ENCODE measurements around the gene SLC4A5. TPM values are rescaled to one million over a fixed set of nuclear protein-coding genes. Genes with fewer than 3 reads are reported as not detected.
"Not testable (repeated sequence)": the region's sequence is repeated elsewhere in the genome, so short reads cannot be mapped to it uniquely, and the experiment has no call there.

SLC4A5 gene
- total RNA-seq, 1 donor from 2014 or later = 2.6 TPM

GRCh38 chr2:74246496-74247195 lies 96.6 kb downstream of the SLC4A5 start:
- H3K36me3 ChIP-seq (ENCODE audit: control insufficient read depth in 3 of 3, insufficient read depth in 3 of 3, low read length in 3 of 3) = peaks cover 0 to 3% (median 2%) of the 10 kb centered on the region in 3 donors
- no peaks in the 10 kb centered on the region for H3K9me3 ChIP-seq (ENCODE audit: control insufficient read depth in 3 of 3, low read length in 3 of 3)
- H3K27me3 ChIP-seq (ENCODE audit: control insufficient read depth in 3 of 3, insufficient read depth in 3 of 3, low read length in 3 of 3) = no peaks in the 10 kb centered on the region
- no peak overlapping the region for H3K9ac ChIP-seq (ENCODE audit: low read depth in 1 of 3, low read length in 3 of 3)
- peaks cover 6 to 9% (median 7%) of the 10 kb centered on the region in 3 donors for H3K4me1 ChIP-seq (ENCODE audit: control insufficient read depth in 3 of 3, insufficient read depth in 3 of 3, low read length in 3 of 3)
- H3K27ac ChIP-seq (ENCODE audit: low read depth, low read length) = no peak overlapping the region
- H3K4me3 ChIP-seq (ENCODE audit: low read length in 3 of 3) = no peak overlapping the region

GRCh38 chr2:74244286-74244685 lies 98.9 kb downstream of the SLC4A5 start:
- Histone ChIP-seq H3K4me1 (ENCODE audit: control insufficient read depth in 3 of 3, insufficient read depth in 3 of 3, low read length in 3 of 3) (peaks cover 6 to 9% (median 7%) of the 10 kb centered on the region in 3 donors), H3K9ac (ENCODE audit: low read depth in 1 of 3, low read length in 3 of 3) (no peak overlapping the region), H3K27me3 (ENCODE audit: control insufficient read depth in 3 of 3, insufficient read depth in 3 of 3, low read length in 3 of 3) (no peaks in the 10 kb centered on the region), H3K27ac (ENCODE audit: low read depth, low read length) (no peak overlapping the region), H3K9me3 (ENCODE audit: control insufficient read depth in 3 of 3, low read length in 3 of 3) (no peaks in the 10 kb centered on the region), H3K36me3 (ENCODE audit: control insufficient read depth in 3 of 3, insufficient read depth in 3 of 3, low read length in 3 of 3) (peaks cover 0 to 3% (median 0%) of the 10 kb centered on the region in 3 donors), H3K4me3 (ENCODE audit: low read length in 3 of 3) (no peak overlapping the region)

GRCh38 chr2:74242354-74243071 lies 100.7 kb downstream of the SLC4A5 start:
- no peak overlapping the region for H3K27ac ChIP-seq (ENCODE audit: low read depth, low read length)
- no peaks in the 10 kb centered on the region for H3K9me3 ChIP-seq (ENCODE audit: control insufficient read depth in 3 of 3, low read length in 3 of 3)
- no peak overlapping the region for H3K9ac ChIP-seq (ENCODE audit: low read depth in 1 of 3, low read length in 3 of 3)
- no peaks in the 10 kb centered on the region for H3K36me3 ChIP-seq (ENCODE audit: control insufficient read depth in 3 of 3, insufficient read depth in 3 of 3, low read length in 3 of 3)
- H3K27me3 ChIP-seq (ENCODE audit: control insufficient read depth in 3 of 3, insufficient read depth in 3 of 3, low read length in 3 of 3) = no peaks in the 10 kb centered on the region
- H3K4me3 ChIP-seq (ENCODE audit: low read length in 3 of 3) = no peak overlapping the region
- H3K4me1 ChIP-seq (ENCODE audit: control insufficient read depth in 3 of 3, insufficient read depth in 3 of 3, low read length in 3 of 3) = peaks cover 6 to 9% (median 7%) of the 10 kb centered on the region in 3 donors

GRCh38 chr2:74239346-74239745 lies 103.9 kb downstream of the SLC4A5 start:
- no peak overlapping the region for H3K9ac ChIP-seq (ENCODE audit: low read depth in 1 of 3, low read length in 3 of 3)
- no peaks in the 10 kb centered on the region for H3K27me3 ChIP-seq (ENCODE audit: control insufficient read depth in 3 of 3, insufficient read depth in 3 of 3, low read length in 3 of 3)
- H3K36me3 ChIP-seq (ENCODE audit: control insufficient read depth in 3 of 3, insufficient read depth in 3 of 3, low read length in 3 of 3) = peaks cover 0 to 5% (median 3%) of the 10 kb centered on the region in 3 donors
- H3K4me1 ChIP-seq (ENCODE audit: control insufficient read depth in 3 of 3, insufficient read depth in 3 of 3, low read length in 3 of 3) = peaks cover 6 to 9% (median 7%) of the 10 kb centered on the region in 3 donors
- no peak overlapping the region for H3K27ac ChIP-seq (ENCODE audit: low read depth, low read length)
- no peaks in the 10 kb centered on the region for H3K9me3 ChIP-seq (ENCODE audit: control insufficient read depth in 3 of 3, low read length in 3 of 3)
- H3K4me3 ChIP-seq (ENCODE audit: low read length in 3 of 3) = no peak overlapping the region

GRCh38 chr2:74238879-74239278 lies 104.3 kb downstream of the SLC4A5 start:
- Histone ChIP-seq H3K27ac (ENCODE audit: low read depth, low read length) (no peak overlapping the region), H3K36me3 (ENCODE audit: control insufficient read depth in 3 of 3, insufficient read depth in 3 of 3, low read length in 3 of 3) (peaks cover 0 to 5% (median 3%) of the 10 kb centered on the region in 3 donors), H3K4me1 (ENCODE audit: control insufficient read depth in 3 of 3, insufficient read depth in 3 of 3, low read length in 3 of 3) (peaks cover 6 to 9% (median 7%) of the 10 kb centered on the region in 3 donors), H3K27me3 (ENCODE audit: control insufficient read depth in 3 of 3, insufficient read depth in 3 of 3, low read length in 3 of 3) (no peaks in the 10 kb centered on the region), H3K9me3 (ENCODE audit: control insufficient read depth in 3 of 3, low read length in 3 of 3) (no peaks in the 10 kb centered on the region), H3K4me3 (ENCODE audit: low read length in 3 of 3) (no peak overlapping the region), H3K9ac (ENCODE audit: low read depth in 1 of 3, low read length in 3 of 3) (no peak overlapping the region)

GRCh38 chr2:74235041-74235440 lies 108.2 kb downstream of the SLC4A5 start:
- no peak overlapping the region for H3K4me3 ChIP-seq (ENCODE audit: low read length in 3 of 3)
- no peaks in the 10 kb centered on the region for H3K9me3 ChIP-seq (ENCODE audit: control insufficient read depth in 3 of 3, low read length in 3 of 3)
- peaks cover 0 to 10% (median 3%) of the 10 kb centered on the region in 3 donors for H3K36me3 ChIP-seq (ENCODE audit: control insufficient read depth in 3 of 3, insufficient read depth in 3 of 3, low read length in 3 of 3)
- H3K4me1 ChIP-seq (ENCODE audit: control insufficient read depth in 3 of 3, insufficient read depth in 3 of 3, low read length in 3 of 3) = no peaks in the 10 kb centered on the region
- H3K27me3 ChIP-seq (ENCODE audit: control insufficient read depth in 3 of 3, insufficient read depth in 3 of 3, low read length in 3 of 3) = no peaks in the 10 kb centered on the region
- no peak overlapping the region for H3K9ac ChIP-seq (ENCODE audit: low read depth in 1 of 3, low read length in 3 of 3)
- no peak overlapping the region for H3K27ac ChIP-seq (ENCODE audit: low read depth, low read length)

GRCh38 chr2:74233648-74234047 lies 109.6 kb downstream of the SLC4A5 start:
- Histone ChIP-seq H3K4me1 (ENCODE audit: control insufficient read depth in 3 of 3, insufficient read depth in 3 of 3, low read length in 3 of 3) (no peaks in the 10 kb centered on the region), H3K9ac (ENCODE audit: low read depth in 1 of 3, low read length in 3 of 3) (no peak overlapping the region), H3K9me3 (ENCODE audit: control insufficient read depth in 3 of 3, low read length in 3 of 3) (no peaks in the 10 kb centered on the region), H3K36me3 (ENCODE audit: control insufficient read depth in 3 of 3, insufficient read depth in 3 of 3, low read length in 3 of 3) (peaks cover 0 to 10% (median 3%) of the 10 kb centered on the region in 3 donors), H3K4me3 (ENCODE audit: low read length in 3 of 3) (no peak overlapping the region), H3K27me3 (ENCODE audit: control insufficient read depth in 3 of 3, insufficient read depth in 3 of 3, low read length in 3 of 3) (no peaks in the 10 kb centered on the region), H3K27ac (ENCODE audit: low read depth, low read length) (no peak overlapping the region)

GRCh38 chr2:74232426-74232825 lies 110.8 kb downstream of the SLC4A5 start:
- H3K36me3 ChIP-seq (ENCODE audit: control insufficient read depth in 3 of 3, insufficient read depth in 3 of 3, low read length in 3 of 3) = peaks cover 0 to 10% (median 3%) of the 10 kb centered on the region in 3 donors
- H3K27ac ChIP-seq (ENCODE audit: low read depth, low read length) = no peak overlapping the region

GRCh38 chr2:74229865-74230264 lies 113.4 kb downstream of the SLC4A5 start:
- not testable (repeated sequence) for H3K4me3 ChIP-seq (ENCODE audit: low read length in 3 of 3); H3K9ac ChIP-seq (ENCODE audit: low read depth in 1 of 3, low read length in 3 of 3); H3K9me3 ChIP-seq (ENCODE audit: control insufficient read depth in 3 of 3, low read length in 3 of 3); H3K27me3 ChIP-seq (ENCODE audit: control insufficient read depth in 3 of 3, insufficient read depth in 3 of 3, low read length in 3 of 3); H3K27ac ChIP-seq (ENCODE audit: low read depth, low read length); H3K36me3 ChIP-seq (ENCODE audit: control insufficient read depth in 3 of 3, insufficient read depth in 3 of 3, low read length in 3 of 3)
- H3K4me1 ChIP-seq (ENCODE audit: control insufficient read depth in 3 of 3, insufficient read depth in 3 of 3, low read length in 3 of 3) = peaks cover 13 to 26% (median 16%) of the 10 kb centered on the region in 3 donors

More at GRCh38 chr2:74232426-74232825, 110.8 kb downstream of the SLC4A5 start:
- H3K9me3 ChIP-seq (ENCODE audit: control insufficient read depth in 3 of 3, low read length in 3 of 3) = no peaks in the 10 kb centered on the region
- peaks cover 0 to 6% (median 0%) of the 10 kb centered on the region in 3 donors for H3K4me1 ChIP-seq (ENCODE audit: control insufficient read depth in 3 of 3, insufficient read depth in 3 of 3, low read length in 3 of 3)
- no peaks in the 10 kb centered on the region for H3K27me3 ChIP-seq (ENCODE audit: control insufficient read depth in 3 of 3, insufficient read depth in 3 of 3, low read length in 3 of 3)
- H3K4me3 ChIP-seq (ENCODE audit: low read length in 3 of 3) = no peak overlapping the region
- H3K9ac ChIP-seq (ENCODE audit: low read depth in 1 of 3, low read length in 3 of 3) = no peak overlapping the region

GRCh38 chr2:74228772-74229171 lies 114.4 kb downstream of the SLC4A5 start:
- H3K4me3 ChIP-seq (ENCODE audit: low read length in 3 of 3) = no peak overlapping the region
- H3K4me1 ChIP-seq (ENCODE audit: control insufficient read depth in 3 of 3, insufficient read depth in 3 of 3, low read length in 3 of 3) = peaks cover 13 to 26% (median 16%) of the 10 kb centered on the region in 3 donors
- no peaks in the 10 kb centered on the region for H3K9me3 ChIP-seq (ENCODE audit: control insufficient read depth in 3 of 3, low read length in 3 of 3)
- H3K27me3 ChIP-seq (ENCODE audit: control insufficient read depth in 3 of 3, insufficient read depth in 3 of 3, low read length in 3 of 3) = no peaks in the 10 kb centered on the region
- H3K27ac ChIP-seq (ENCODE audit: low read depth, low read length) = no peak overlapping the region
- no peak overlapping the region for H3K9ac ChIP-seq (ENCODE audit: low read depth in 1 of 3, low read length in 3 of 3)
- H3K36me3 ChIP-seq (ENCODE audit: control insufficient read depth in 3 of 3, insufficient read depth in 3 of 3, low read length in 3 of 3) = peaks cover 0 to 4% (median 0%) of the 10 kb centered on the region in 3 donors
